GM21717 (cell line): ENCODE measurements around the gene MDM4.

Experiments used
- ATAC-seq: cut with Tn5 transposase; IDR thresholded peaks from one replicate; pipeline ENCODE4 v1.9.1; 2021; ENCODE audit warnings: mild to moderate bottlenecking, moderate library complexity; ENCODE audit not compliant: unreplicated experiment

The MDM4 gene

GRCh38 chr1:204575221-204576190 lies 59.3 kb downstream of the MDM4 start:
- ATAC-seq = no peak

GRCh38 chr1:204576422-204576821 lies 60.2 kb downstream of the MDM4 start:
- ATAC-seq = no peak

- no peak for ATAC-seq
Observed at GRCh38 chr1:204577794-204578478, 61.7 kb downstream of the MDM4 start.

GRCh38 chr1:204578867-204579664 lies 62.9 kb downstream of the MDM4 start:
- peak; percentile 73 for ATAC-seq

- no peak for ATAC-seq
Observed at GRCh38 chr1:204579681-204580080, 63.5 kb downstream of the MDM4 start.

GRCh38 chr1:204580862-204581261 lies 64.7 kb downstream of the MDM4 start:
- ATAC-seq = no peak

GRCh38 chr1:204581759-204582158 lies 65.6 kb downstream of the MDM4 start:
- ATAC-seq = no peak

- no peak for ATAC-seq
Observed at GRCh38 chr1:204583909-204584632, 67.9 kb downstream of the MDM4 start.

- ATAC-seq = no peak
Observed at GRCh38 chr1:204584699-204585372, 68.6 kb downstream of the MDM4 start.

- ATAC-seq = no peak
Observed at GRCh38 chr1:204587621-204588020, 71.4 kb downstream of the MDM4 start.

GRCh38 chr1:204588826-204589225 lies 72.6 kb downstream of the MDM4 start:
- ATAC-seq = no peak

- no peak for ATAC-seq
Observed at GRCh38 chr1:204589409-204590038, 73.3 kb downstream of the MDM4 start.

- ATAC-seq = no peak
Observed at GRCh38 chr1:204591473-204592090, 75.4 kb downstream of the MDM4 start.

- no peak for ATAC-seq
Observed at GRCh38 chr1:204592246-204592948, 76.2 kb downstream of the MDM4 start.

GRCh38 chr1:204598319-204598969 lies 82.2 kb downstream of the MDM4 start:
- ATAC-seq = no peak

GRCh38 chr1:204599098-204599497 lies 82.9 kb downstream of the MDM4 start:
- no peak for ATAC-seq

GRCh38 chr1:204599596-204599995 lies 83.4 kb downstream of the MDM4 start:
- ATAC-seq = no peak

- no peak for ATAC-seq
Observed at GRCh38 chr1:204600203-204600602, 84.0 kb downstream of the MDM4 start.
